ENCODE measurements around the gene CRADD. TPM values are rescaled to one million over a fixed set of nuclear protein-coding genes. Genes with fewer than 3 reads are reported as not detected.

CRADD gene
- total and polyA plus RNA-seq, 2 of the 4 experiments (the other 2 are of a cell fraction): 11.1 to 14.0 TPM

- no peak overlapping the region for H3K9ac ChIP-seq (ENCODE audit: low read depth, low read length)
- no peak overlapping the region for H2AFZ ChIP-seq (replicated peaks; ENCODE audit: low read length, poor library complexity)
- no peaks in the 10 kb centered on the region for H4K20me1 ChIP-seq (ENCODE audit: insufficient read depth, low read length)
- CTCF ChIA-PET: no interaction called here
- no peak overlapping the region for H3K4me2 ChIP-seq (ENCODE audit: low read depth, low read length)
- H3K4me3 ChIP-seq (ENCODE audit: insufficient read depth, low read depth, low read length): no peak overlapping the region
- no peak overlapping the region for H3K4ac ChIP-seq (ENCODE audit: low read depth, low read length)
- H2BK120ac ChIP-seq (ENCODE audit: low read depth, low read length): no peak overlapping the region
- no peak overlapping the region for H4K5ac ChIP-seq (ENCODE audit: low read depth, low read length)
- BruUV-seq (replicated peaks): no TSS peak
- H3K27ac ChIP-seq (ENCODE audit: insufficient read depth, low read length): no peak overlapping the region
- intact Hi-C loops (cut with micrococcal nuclease): no loop called here
- POLR2A ChIA-PET (ENCODE audit: unreplicated experiment): no interaction called here
- H3K23ac ChIP-seq (ENCODE audit: low read depth, low read length): no peak overlapping the region
- H3K79me1 ChIP-seq (ENCODE audit: low read depth in 1 of 2, low read length in 2 of 2): no peaks in the 10 kb centered on the region
- H2AK9ac ChIP-seq (replicated peaks; ENCODE audit: low read depth, low read length, poor library complexity): no peak overlapping the region
- no peaks in the 10 kb centered on the region for H3K4me1 ChIP-seq (ENCODE audit: control insufficient read depth, insufficient read depth, low read length)
- H2BK15ac ChIP-seq (ENCODE audit: low read depth, low read length): no peak overlapping the region
- no peak for ATAC-seq (ENCODE audit: low read depth)
- H3K56ac ChIP-seq (ENCODE audit: extremely low read depth, insufficient read depth, low read length): no peak overlapping the region
- dilution Hi-C loops (cut with HindIII; ENCODE audit: low sequenced_read_pairs, unreplicated experiment): no loop called here
- no peak overlapping the region for H3K18ac ChIP-seq (ENCODE audit: low read depth, low read length)
- DNase-seq: no peak
- H4K91ac ChIP-seq (ENCODE audit: insufficient read depth, low read depth, low read length): no peak overlapping the region
- no peak overlapping the region for H2BK5ac ChIP-seq (ENCODE audit: low read depth, low read length, poor library complexity, severe bottlenecking)
- no peak overlapping the region for H3K14ac ChIP-seq (replicated peaks; ENCODE audit: low read depth, low read length)
- WGBS, 2 experiments (ENCODE audit: extremely low coverage in 2 of 2, insufficient read length in 1 of 2): no CpG with 5 or more reads among the region's 5 CpGs
- no peak overlapping the region for H2AK5ac ChIP-seq (ENCODE audit: low read depth, low read length)
- no peaks in the 10 kb centered on the region for H3K27me3 ChIP-seq (ENCODE audit: control insufficient read depth, insufficient read depth, low read length)
- H3K36me3 ChIP-seq (ENCODE audit: control insufficient read depth, insufficient read depth, low read length): no peaks in the 10 kb centered on the region
- no peak for TF ChIP-seq BHLHE40 (IDR thresholded peaks at IDR 0.05; ENCODE audit: low read depth, low read length)
- TF ChIP-seq RAD21 (IDR thresholded peaks at IDR 0.05; ENCODE audit: low read length): no peak
- no peak for TF ChIP-seq NFE2L2 (IDR thresholded peaks at IDR 0.05; ENCODE audit: low read depth, low read length)
- TF ChIP-seq FOS (IDR thresholded peaks at IDR 0.05; ENCODE audit: low read depth, low read length): no peak
- TF ChIP-seq MAZ (IDR thresholded peaks at IDR 0.05; ENCODE audit: borderline replicate concordance, low read depth, low read length): no peak
- TF ChIP-seq CTCF (conservative IDR thresholded peaks at IDR 0.05; ENCODE audit: low read depth, low read length): no peak
- no peak for TF ChIP-seq CHD1 (IDR thresholded peaks at IDR 0.05; ENCODE audit: low read depth, low read length)
- TF ChIP-seq, protein P1, sequence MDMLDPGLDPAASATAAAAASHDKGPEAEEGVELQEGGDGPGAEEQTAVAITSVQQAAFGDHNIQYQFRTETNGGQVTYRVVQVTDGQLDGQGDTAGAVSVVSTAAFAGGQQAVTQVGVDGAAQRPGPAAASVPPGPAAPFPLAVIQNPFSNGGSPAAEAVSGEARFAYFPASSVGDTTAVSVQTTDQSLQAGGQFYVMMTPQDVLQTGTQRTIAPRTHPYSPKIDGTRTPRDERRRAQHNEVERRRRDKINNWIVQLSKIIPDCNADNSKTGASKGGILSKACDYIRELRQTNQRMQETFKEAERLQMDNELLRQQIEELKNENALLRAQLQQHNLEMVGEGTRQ (IDR thresholded peaks at IDR 0.05; ENCODE audit: low read depth, low read length): no peak
- no peak for TF ChIP-seq POLR2A (IDR thresholded peaks at IDR 0.05; ENCODE audit: low read depth, low read length)
- TF ChIP-seq SMC3 (IDR thresholded peaks at IDR 0.05; ENCODE audit: low read depth, low read length): no peak
- H2BK20ac ChIP-seq (ENCODE audit: low read depth, low read length): no peak overlapping the region
- no peak overlapping the region for H4K8ac ChIP-seq (ENCODE audit: low read depth in 2 of 2, low read length in 2 of 2)
- in situ Hi-C loops (cut with MboI; ENCODE audit: low sequenced_read_pairs): no loop called here
- H3K9me1 ChIP-seq (ENCODE audit: insufficient read depth, low read length): no peaks in the 10 kb centered on the region
- H3K9me3 ChIP-seq (ENCODE audit: control insufficient read depth, insufficient read depth, low read length): no peaks in the 10 kb centered on the region
These were observed 225.8 kb downstream of the CRADD start for GRCh38 chr12:93902736-93903562.

All from IMR-90 (cell line).